HG02759 (cell line): ENCODE data around the gene PARVA.

ENCODE experiments used
- ATAC-seq: cut with Tn5 transposase; IDR thresholded peaks from one replicate; pipeline ENCODE4 v1.9.1; 2021; ENCODE audit warnings: mild to moderate bottlenecking, moderate library complexity; ENCODE audit not compliant: unreplicated experiment

The PARVA gene

DNA sequence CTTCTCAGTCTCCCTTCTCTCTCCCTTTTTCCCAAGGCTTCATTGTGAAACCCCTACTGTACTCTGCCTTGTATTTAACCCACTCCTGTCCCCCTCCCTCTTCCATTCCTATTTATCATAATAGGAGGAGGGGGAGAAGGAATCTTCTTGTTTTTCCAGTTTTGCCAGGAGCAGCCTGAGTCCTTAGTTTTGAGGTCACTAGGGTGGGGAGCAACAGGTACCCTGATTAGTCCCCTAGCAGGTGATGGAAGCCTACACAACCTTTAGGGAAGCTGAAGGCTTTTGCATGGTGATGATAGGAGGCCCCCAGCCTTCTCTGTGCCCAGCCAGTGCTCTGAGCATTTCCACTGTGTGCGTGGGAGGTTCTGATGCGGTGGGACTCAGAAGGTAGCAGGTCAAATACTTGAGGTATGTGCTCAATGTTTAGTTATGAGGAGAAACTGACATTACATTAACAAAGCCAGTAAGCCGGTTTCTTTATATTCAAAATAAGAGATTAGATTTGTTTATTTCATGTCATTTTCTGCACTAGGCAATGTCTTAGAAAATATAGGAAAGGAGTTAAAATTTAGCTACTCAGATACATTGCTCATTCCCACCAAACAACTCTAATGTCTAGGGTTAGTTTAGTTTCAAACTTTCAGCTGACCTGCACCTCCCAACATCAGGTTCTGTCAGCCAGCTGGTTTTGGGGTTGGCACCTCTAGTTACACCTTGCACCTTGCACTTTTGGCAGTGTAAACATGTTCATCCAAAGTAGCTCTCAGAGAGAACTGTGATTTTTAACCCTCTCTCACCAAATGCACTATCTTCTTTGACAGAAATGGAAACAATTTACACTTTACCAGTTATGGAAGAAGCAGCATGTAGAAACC, 26.0 kb downstream of the PARVA start:
- ATAC-seq: no peak

DNA sequence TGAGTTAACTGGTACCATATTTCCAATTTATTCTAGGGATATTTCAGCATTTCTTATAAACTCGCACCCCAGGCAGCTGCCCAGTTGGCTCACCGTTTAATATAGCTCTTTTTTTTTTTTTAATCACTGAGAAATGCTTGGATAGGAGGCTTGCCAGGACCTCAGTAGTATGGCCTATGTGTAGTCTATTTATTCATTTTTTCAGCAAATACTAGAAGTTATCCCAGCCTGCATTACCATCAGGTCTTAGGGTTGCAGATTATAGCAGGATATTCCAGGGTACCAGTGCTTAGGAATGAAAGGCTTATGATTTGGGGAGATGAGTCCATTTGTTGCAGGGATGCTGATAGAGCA, 26.6 kb downstream of the PARVA start:
- ATAC-seq: no peak

DNA sequence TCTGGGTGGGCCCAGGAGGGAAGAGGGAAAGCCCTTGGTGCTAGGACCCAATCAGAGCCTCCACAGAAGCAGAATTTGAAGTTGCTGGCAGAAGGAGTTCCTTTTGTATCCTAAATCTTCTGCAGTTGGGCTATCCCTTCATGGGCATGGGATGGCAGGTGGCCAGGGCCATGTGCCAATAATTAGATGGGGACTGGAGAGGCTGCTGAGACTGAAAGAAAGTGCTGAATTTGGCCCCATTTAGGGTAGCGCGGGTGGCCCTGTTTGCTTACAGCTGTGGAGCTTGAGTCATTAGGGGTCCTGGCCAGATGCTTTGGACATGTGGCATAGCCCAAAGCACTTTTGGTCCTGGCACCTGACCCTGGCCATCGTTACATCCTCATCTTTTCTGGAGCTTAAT, 27.1 kb downstream of the PARVA start:
- ATAC-seq: no peak

DNA sequence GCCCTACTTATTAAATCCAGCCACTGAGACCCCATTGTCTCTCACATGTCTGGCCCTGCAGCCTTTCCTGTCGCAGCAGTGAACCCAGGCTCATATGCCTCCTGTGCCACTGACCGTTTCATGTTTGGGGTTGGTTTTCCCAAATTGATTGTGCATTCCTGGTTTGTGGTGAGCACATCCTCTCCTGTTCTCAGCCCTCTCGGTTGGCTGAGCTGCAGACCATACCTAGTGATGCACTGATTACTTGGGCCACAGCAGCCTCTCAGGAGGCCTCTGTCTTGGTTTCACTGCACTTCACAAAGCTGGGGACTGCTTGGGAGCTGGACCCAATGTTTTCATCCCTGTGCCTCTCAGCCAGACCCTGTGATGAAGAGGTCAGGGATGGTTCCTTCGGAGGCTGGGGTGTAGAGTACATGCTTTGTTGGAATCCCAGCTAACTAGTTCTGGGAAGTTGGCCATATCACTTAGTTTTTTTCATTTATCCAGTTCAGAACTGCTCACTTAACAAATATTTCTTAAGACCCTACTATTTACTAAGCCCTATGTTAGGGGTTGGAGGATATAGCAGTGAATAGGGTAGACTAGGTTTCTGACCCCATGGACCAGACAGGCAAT, 30.9 kb downstream of the PARVA start:
- ATAC-seq: no peak

DNA sequence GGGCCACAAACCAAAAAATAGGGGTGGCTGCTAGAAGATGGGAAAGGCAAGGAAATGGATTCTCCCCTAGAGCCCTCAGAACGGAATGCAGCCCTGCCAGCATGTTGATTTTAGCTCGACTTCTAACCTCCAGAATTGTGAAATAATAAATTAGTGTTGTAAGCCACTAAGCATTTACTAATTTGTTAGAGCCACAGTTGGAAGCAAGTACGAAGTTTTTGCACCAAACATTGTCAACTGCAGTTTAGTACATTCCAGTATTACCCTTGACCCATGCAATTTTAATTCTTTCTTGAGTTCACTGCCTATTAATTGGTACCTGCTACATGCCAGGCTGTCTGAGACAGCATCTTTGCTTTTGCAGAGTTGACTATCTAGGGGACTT, 32.2 kb downstream of the PARVA start:
- no peak for ATAC-seq

DNA sequence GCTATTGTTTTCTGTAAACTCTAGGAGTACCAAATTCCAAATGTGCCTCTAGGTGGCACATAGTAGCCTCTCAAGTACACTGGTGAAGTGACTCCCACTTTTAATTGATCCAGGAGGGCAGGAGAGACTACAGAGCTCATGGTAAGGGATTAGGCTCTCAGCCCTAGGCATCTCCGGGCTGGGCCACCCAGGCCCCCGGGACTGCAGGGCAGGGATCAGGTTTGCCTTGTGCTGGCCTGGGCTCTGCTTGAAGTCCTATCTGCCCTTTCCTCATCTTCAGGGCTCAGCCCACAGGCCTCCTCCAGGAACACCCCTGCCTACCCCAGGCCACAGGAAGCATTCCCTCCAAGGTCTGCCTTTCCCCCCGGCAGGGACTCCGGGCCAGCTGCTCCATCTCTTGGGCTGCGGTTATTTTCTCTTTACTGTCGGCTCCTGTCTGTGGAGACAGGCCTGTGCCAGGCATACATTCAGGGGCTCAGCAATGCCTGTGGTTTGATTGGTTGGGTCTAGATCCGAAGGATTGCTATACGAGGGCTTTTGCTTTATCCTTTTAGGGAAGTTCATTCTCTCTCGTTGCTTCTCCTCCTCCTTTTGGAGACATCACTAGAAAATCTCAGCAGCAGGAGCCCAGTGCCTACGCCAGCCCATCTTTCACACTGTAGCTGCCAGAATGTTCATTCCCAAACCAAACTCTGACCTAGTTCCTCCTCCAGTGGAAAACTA, 32.8 kb downstream of the PARVA start:
- ATAC-seq: no peak

DNA sequence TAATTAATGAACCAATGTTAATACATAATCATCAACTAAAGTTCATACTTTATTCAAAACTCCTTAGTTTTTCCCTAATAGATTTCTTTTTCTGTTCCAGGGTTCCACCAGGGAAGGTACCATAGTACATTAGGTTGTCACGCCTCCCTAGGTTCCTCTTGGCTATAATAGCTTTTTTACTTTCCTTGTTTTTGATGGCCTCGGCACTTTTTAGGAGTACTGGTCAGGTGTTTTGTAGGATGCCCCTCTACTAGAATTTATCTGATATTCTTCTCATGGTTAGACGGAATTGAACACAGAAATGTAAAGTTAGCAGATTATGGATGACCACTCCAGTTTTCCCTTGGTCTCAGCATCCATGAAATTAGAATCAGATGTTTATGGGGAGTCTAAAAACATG, 34.0 kb downstream of the PARVA start:
- no peak for ATAC-seq

DNA sequence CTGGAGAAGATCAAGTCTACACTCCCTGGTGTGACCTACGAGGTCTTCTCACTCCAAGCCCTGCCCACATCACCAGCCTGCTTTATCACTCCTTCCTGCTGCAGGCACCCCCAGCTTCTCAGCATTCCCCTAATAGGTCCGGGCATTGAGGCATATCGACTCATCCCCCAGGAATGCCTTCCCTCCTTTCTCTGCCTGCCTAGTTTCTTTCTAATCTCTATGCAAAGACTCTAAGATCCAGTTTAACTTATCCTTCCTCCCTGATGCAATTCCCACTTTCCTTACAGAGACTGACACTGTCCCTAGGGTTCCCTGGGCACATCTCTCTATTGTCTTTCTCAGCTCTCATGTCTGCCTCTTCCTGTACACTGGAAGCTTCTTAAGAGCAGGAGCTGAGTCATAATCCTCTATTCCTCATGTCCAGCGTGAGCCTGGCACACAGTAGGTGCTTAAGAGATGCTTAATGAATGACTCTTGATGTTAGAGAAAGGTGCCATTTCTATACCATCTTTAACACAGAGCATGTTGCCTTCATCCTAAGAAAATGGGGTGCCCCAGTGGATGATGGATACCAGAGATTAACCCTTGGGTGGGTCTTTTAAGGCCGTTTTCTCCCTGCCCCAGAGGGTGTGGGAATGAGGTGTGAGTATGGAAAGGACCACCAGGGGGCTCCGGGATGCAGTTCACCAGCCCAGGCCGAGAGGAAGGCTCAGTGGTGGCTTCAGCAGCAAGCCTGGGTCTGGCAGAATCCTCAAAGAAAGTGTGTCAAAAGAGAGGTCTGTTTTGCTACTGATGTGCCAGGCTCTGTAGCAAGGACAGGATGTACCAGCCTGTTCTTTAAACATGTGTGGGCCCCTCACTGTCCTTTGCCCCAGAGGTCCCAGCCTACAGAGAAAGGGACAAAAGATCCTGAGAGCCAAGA, 34.7 kb downstream of the PARVA start:
- ATAC-seq: peak; percentile 59

DNA sequence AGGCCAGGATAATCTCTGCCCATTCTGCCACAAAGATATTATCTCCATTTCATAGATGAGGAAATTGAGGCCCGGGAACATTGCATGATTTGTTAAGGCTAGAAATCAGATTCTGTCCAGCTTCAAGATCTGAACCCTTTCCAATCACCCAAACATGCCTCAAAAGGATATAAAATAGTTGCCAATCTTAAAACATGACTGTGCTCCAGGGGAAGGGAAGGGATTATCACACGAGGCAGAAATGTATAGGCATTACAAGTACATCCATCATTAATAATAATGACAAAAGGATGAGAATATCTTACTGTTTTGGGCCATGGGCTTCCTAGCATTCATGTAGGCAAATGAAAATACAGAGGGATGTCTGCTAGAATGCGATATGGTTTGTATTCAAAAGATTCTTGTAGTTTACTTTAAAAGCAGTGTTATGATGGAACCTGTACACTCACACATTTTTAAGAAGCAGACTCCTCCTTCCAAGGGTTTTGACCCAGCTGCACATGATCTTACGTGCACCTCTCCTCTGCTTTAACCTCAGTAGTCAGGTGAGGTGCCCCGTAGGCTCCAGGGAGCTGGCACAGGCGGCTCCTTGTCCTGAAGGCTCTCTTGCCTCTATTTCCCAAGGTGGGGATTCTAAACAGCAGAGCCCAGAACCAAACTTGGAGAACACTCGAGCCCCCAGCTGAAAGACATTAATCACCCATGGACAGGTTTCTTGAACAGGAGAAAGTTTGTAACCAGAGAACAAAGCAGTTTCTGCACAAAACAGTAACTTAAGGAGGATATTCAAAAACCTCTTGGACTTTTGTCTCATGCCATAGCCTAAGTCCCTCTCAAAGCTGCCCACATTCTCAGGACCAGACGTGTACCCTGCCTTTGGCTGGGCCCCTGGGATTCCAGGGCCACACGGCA, 36.0 kb downstream of the PARVA start:
- ATAC-seq: no peak

DNA sequence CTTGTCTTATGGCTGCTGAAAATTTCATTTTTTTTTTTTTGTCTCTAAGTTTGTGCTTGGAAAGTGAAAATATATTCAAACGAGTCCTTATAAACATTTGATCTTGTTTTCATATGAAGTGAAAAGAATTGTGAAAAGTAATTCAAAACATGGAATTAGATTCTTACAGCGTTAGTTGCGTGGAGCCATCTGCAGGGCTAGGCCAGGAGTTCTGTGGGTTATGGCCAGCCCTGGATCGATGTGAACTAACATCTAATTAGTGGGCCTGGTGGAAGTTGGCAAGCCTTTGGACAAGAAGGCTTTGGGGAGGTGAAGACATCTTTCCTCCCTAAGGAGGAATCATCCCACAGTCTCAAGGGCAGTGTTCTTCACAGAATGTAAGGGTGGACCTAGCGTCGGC, 37.2 kb downstream of the PARVA start:
- no peak for ATAC-seq

DNA sequence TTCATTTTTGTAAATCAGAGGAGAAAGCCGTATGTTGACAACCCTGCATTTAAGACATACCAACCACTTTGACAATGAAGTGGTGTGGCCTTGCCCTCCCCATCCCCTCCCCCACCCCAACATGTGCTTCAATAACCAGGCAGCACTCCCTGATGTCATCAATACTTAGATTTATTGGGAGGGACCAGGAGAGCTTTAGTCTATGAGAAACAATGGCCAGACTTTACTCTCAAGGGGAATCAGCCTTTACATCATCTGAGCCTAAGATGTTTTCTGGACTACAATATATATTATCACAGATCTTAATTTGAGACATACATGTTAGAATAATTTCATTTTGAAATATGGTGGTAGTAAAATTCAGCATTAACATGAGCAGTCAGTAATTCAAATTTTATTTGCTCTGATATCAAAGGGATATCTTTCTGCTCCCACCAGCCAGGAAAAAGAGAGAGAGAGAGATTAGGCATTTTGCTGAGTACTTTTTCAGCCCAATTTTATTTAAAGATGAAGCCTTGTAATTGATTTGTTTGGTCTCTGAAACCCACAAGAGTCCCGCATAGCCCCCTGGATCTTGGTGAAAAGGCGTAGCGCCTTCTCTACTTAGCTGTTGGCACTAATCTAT, 38.1 kb downstream of the PARVA start:
- no peak for ATAC-seq

DNA sequence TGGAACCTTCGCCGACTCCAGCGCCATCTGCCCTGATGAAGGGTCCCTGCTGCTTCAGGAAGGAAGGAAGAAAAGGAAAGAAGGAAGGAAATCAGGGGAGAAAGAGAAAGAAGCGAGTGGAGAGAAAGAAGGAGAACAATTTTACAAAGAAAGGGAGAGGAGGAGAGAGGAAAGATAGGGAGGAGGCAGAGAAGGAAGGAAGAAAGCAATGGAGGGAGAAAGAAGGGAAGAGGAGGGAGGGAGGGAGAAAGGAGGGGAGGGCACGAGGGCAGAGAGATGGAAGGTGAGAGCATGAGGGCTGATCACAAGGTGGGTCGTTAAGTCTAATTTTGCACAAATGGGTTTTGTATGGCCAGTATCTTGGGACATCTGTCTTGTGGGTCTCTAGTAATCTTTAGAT, 39.2 kb downstream of the PARVA start:
- ATAC-seq: no peak

DNA sequence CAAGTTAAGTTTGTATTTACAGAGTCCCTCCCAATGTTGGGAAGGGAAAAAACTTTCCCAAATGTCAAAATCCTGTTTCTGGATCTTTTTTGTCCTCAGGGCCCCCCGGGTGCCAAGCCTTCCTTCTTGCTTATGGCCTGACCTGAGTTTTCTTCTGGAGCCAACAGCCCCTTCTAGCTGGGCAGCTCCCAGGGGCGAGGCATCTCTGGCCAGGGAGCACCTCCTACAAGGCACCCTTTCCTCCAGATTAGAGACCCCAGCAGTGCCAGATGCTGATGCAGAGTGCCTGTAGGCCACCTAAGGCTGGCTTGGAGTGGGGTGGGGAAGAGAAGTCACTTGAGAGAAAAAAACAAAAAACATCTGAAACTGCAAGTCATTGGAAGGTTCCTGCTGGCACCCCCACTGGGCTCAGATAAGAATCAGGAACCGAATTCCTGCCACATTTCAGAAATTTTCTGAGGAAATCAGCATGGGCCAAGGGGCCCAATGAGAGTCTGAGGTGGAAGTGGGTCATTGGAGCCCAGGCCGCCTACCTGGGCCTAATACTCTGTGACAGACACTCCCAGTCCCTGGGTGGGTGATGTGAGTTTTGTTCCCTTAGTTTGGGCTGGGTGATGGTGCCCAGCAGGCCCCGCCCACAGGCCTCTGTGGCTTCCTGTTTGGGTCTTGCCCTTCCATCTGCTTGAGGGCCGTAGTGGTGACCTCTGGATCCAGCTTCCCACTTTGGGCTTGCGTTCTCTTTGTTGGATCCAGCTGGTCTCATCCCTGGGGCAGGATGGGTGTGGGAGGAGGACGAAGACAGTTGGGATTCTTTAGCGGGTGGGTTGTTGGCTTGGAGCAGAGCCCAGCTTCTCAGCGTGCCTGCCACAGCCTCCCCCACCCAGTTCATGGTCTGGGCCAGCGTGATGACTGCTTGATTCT, 40.6 kb downstream of the PARVA start:
- ATAC-seq: no peak

DNA sequence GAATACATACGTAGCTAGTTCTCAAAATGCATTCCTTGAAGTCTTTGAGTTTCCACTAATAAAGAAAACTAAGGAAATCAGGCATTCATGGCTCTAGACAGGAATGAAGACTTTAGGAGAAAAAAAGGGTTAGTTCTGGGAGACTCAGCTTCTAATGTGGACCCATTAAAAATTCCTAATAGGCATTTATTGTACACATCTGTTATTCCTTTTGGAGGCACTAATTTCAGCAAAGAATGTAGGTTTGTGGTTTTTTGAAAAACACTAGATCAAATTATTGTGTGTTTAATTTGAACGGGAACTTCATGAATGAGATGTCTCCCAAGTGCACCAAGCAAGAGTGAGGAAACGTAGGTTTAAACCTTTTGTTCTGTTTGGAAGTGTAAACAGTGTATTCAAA, 42.7 kb downstream of the PARVA start:
- no peak for ATAC-seq

DNA sequence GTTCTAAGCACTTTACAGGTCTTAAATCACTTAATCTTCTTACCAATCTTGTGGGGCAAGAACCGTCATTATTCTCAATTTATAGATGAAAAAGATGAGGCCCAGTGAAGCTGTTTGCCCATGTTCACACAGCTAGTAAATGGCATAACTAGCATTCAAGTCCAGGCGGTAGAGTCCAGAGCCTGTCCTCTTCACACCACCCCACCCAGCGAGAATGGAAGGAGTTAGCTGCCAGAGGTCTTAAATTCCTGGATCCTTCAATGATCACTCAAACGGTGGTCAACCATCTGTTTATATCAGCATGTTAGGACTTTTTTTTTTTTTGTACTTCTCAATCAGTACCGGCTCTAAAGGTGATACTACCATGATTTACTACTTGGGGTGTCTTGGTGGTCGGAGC, 43.3 kb downstream of the PARVA start:
- ATAC-seq: no peak

DNA sequence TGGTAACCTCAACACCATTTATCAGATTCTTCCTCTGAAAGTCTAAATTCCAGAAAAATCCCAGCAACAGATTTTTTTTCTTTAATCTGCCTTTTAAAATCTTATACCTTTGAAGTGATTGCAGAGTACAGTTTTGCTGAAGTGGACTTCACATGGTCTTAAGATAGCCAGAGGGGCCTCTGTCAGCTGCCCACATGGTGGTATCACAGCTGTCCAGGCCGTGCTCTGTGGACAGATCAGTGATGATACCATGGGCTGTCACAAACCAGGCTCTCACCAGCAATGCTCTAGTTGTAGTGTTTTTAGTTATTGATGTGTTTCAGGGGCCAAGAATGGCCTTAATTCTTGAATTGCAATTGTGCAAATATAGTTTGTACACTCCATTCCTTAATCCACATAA, 44.0 kb downstream of the PARVA start:
- no peak for ATAC-seq

DNA sequence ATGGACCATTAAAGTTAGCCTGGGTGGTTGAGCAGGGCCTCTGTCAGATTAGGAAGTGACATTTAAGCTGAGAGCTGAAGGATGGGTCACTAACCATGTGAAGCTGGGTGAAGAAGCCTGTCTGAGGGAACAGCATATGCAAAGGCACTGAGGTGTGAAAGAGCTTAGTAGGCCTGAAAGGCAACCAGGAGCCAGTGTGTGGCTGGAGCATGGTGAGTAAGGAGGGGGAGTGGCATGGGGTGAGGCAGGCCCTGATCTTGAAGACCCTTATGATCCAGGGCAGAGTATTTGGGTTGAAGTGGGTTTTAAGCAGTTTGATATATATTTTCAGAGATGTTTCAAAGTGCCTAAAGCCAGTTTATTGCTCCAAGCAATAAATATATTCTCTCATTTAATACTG, 48.8 kb downstream of the PARVA start:
- no peak for ATAC-seq

DNA sequence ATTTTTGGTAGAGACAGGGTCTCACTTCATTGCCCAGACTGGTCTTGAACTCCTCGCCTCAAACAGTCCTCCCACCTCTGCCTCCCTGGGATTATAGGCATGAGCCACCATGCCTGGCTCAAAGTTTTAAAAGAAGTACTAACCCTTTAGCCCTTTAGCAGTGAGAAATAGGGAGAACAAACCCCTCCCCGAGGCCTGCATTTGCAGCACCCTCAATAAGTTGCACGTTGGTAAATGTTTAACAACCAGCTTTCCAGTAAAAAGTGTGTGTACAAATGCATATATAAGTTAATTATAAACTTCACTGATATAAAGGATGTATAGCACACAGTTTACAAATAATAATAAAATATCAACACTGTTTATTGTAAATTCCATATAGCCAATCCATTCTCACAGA, 51.8 kb downstream of the PARVA start:
- no peak for ATAC-seq

DNA sequence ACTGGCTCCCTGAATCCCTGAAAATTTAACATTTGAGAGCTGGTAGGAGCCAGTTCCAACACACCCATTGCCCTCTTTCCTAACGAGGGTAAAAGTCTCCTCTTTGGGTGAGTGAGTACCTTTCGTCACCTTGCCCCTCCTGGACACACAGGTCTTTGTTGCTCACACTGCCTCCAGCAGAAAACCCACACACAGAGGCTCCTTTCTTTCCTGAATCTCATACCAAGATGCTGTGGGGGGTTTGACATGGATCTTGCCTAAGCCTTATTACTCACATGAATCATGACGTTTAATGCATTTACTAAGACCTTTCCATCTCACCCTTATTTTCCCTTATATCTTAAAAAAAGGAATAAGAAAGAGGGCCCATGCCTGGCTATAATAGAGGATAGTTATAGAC, 53.0 kb downstream of the PARVA start:
- ATAC-seq: no peak
